ENCODE data around the gene CNIH2. TPM values are rescaled to one million over a fixed set of nuclear protein-coding genes. Genes with fewer than 3 reads are reported as not detected.

CNIH2 gene
- total RNA-seq, 1 experiment from 2014 or later: 1.3 TPM

DNA sequence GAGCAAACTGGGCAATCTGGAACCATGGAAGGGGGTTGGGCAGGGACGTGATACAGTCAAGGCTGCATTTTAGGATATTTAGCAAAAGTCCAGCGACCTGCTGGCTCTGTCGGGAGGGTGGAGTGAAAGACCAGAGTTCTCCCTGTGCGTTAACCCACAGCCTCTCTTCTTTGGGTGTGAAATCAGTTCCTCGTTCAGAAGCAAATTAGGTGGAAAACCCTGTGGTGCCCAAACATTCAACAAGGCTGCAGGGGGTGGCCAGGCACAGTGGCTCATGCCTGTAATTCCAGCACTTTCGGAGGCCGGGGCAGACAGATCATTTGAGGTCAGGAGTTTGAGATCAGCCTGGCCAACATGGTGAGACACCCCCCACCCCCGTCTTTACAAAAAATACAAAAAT, 19.6 kb downstream of the CNIH2 start:
- no peak for DNase-seq (ENCODE audit: low read depth, low spot score)
- RAD21 ChIA-PET (ENCODE audit: low non-redundant PET in 1 of 2, low total read pairs in 2 of 2, uncharacterized antibody in 2 of 2, unreplicated experiment in 2 of 2): interaction anchor here in 1 of 2 experiments (0.7 kb wide), 1 partner anchor 11 kb away, joined by 3 read pairs; no protein-coding TSS in a partner anchor
- Histone ChIP-seq H3K9me3 (ENCODE audit: control insufficient read depth in 1 of 2, insufficient read depth in 1 of 2, low read depth in 1 of 2, low read length in 2 of 2) (no peaks in the 10 kb centered on the region), H3K9ac (ENCODE audit: low read length) (no peak overlapping the region), H3K9me2 (ENCODE audit: insufficient read depth) (no peaks in the 10 kb centered on the region), H3K4me3 (replicated peaks in 1 of 2; ENCODE audit: low read depth in 1 of 2, low read length in 2 of 2) (no peak overlapping the region), H3K27me3 (ENCODE audit: insufficient read depth, low read length) (no peaks in the 10 kb centered on the region), H3K27ac (ENCODE audit: low read depth, low read length) (no peak overlapping the region), H3K79me2 (ENCODE audit: insufficient read depth, low read length) (no peaks in the 10 kb centered on the region), H4K20me1 (ENCODE audit: insufficient read depth) (no peaks in the 10 kb centered on the region), H3K36me3 (ENCODE audit: control insufficient read depth in 1 of 2, insufficient read depth in 2 of 2, low read length in 2 of 2) (no peaks in the 10 kb centered on the region), H3K4me2 (ENCODE audit: low read length) (no peak overlapping the region), H2AFZ (ENCODE audit: low read depth, low read length, poor library complexity, severe bottlenecking) (no peak overlapping the region), H3K4me1 (ENCODE audit: control insufficient read depth in 1 of 2, insufficient read depth in 2 of 2, low read length in 2 of 2) (peaks cover 5 to 7% of the 10 kb centered on the region in 2 experiments)
- no TSS peak for BruUV-seq (replicated peaks)
- intact Hi-C loops (cut with micrococcal nuclease): no loop called here
- POLR2A ChIA-PET: interaction anchor here (1.3 kb wide), 1 partner anchor 8 kb away, joined by 3 read pairs; the partner anchor contains the start of gene YIF1A
- no peak for ATAC-seq
- CTCF ChIA-PET: interaction anchor here (1.3 to 4.1 kb wide), 2 partner anchors 9 to 15 kb away, joined by 4 to 21 read pairs; partner anchors contain the start of gene YIF1A
- TF ChIP-seq, protein P1, sequence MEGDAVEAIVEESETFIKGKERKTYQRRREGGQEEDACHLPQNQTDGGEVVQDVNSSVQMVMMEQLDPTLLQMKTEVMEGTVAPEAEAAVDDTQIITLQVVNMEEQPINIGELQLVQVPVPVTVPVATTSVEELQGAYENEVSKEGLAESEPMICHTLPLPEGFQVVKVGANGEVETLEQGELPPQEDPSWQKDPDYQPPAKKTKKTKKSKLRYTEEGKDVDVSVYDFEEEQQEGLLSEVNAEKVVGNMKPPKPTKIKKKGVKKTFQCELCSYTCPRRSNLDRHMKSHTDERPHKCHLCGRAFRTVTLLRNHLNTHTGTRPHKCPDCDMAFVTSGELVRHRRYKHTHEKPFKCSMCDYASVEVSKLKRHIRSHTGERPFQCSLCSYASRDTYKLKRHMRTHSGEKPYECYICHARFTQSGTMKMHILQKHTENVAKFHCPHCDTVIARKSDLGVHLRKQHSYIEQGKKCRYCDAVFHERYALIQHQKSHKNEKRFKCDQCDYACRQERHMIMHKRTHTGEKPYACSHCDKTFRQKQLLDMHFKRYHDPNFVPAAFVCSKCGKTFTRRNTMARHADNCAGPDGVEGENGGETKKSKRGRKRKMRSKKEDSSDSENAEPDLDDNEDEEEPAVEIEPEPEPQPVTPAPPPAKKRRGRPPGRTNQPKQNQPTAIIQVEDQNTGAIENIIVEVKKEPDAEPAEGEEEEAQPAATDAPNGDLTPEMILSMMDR (IDR thresholded peaks at IDR 0.05 in 2 of 3, conservative IDR thresholded peaks at IDR 0.05 in 1 of 3; ENCODE audit: borderline replicate concordance in 1 of 3, insufficient read depth in 1 of 3, low read depth in 2 of 3, low read length in 2 of 3): no peak
- TF ChIP-seq EGR1 (IDR thresholded peaks at IDR 0.05; ENCODE audit: low read depth) (no peak), ELF1 (IDR thresholded peaks at IDR 0.05; ENCODE audit: borderline replicate concordance, low read depth) (no peak), POLR2A (IDR thresholded peaks at IDR 0.05; ENCODE audit: borderline replicate concordance, extremely low read depth, insufficient read depth, insufficient read length) (no peak), CEBPB (IDR thresholded peaks at IDR 0.05; ENCODE audit: low read depth) (no peak), FOSL1 (IDR thresholded peaks at IDR 0.05; ENCODE audit: low read depth) (no peak), YY1 (IDR thresholded peaks at IDR 0.05; ENCODE audit: extremely low read depth, insufficient replicate concordance, low read depth, low read length) (no peak), RAD21 (IDR thresholded peaks at IDR 0.05; ENCODE audit: low read depth) (no peak)
- TF ChIP-seq, protein P2, sequence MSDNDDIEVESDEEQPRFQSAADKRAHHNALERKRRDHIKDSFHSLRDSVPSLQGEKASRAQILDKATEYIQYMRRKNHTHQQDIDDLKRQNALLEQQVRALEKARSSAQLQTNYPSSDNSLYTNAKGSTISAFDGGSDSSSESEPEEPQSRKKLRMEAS (IDR thresholded peaks at IDR 0.05): no peak
- TF ChIP-seq, protein P3, sequence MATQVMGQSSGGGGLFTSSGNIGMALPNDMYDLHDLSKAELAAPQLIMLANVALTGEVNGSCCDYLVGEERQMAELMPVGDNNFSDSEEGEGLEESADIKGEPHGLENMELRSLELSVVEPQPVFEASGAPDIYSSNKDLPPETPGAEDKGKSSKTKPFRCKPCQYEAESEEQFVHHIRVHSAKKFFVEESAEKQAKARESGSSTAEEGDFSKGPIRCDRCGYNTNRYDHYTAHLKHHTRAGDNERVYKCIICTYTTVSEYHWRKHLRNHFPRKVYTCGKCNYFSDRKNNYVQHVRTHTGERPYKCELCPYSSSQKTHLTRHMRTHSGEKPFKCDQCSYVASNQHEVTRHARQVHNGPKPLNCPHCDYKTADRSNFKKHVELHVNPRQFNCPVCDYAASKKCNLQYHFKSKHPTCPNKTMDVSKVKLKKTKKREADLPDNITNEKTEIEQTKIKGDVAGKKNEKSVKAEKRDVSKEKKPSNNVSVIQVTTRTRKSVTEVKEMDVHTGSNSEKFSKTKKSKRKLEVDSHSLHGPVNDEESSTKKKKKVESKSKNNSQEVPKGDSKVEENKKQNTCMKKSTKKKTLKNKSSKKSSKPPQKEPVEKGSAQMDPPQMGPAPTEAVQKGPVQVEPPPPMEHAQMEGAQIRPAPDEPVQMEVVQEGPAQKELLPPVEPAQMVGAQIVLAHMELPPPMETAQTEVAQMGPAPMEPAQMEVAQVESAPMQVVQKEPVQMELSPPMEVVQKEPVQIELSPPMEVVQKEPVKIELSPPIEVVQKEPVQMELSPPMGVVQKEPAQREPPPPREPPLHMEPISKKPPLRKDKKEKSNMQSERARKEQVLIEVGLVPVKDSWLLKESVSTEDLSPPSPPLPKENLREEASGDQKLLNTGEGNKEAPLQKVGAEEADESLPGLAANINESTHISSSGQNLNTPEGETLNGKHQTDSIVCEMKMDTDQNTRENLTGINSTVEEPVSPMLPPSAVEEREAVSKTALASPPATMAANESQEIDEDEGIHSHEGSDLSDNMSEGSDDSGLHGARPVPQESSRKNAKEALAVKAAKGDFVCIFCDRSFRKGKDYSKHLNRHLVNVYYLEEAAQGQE (IDR thresholded peaks at IDR 0.05; ENCODE audit: low read depth): no peak
- TF ChIP-seq, protein P4, sequence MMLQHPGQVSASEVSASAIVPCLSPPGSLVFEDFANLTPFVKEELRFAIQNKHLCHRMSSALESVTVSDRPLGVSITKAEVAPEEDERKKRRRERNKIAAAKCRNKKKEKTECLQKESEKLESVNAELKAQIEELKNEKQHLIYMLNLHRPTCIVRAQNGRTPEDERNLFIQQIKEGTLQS (IDR thresholded peaks at IDR 0.05): no peak

All from HCT116 (cell line).